ENCODE data around the gene TMEM26.

The TMEM26 gene

GRCh38 chr10:61458031-61458430, 4.8 kb upstream of the TMEM26 start:
- Histone ChIP-seq H3K4me3 (ENCODE audit: low read depth, low read length) (no peak overlapping the region), H3K4me1 (ENCODE audit: control insufficient read depth, insufficient read depth, low read length) (no peaks in the 10 kb centered on the region), H3K27ac (ENCODE audit: extremely low read depth, low read depth, low read length) (no peak overlapping the region), H3K36me3 (ENCODE audit: control insufficient read depth in 2 of 2, insufficient read depth in 1 of 2, low read length in 2 of 2) (no peaks in the 10 kb centered on the region), H3K9me3 (ENCODE audit: control insufficient read depth, insufficient read depth, low read depth, low read length) (no peaks in the 10 kb centered on the region)
- CTCF ChIA-PET: interaction anchor here (0.7 kb wide), 1 partner anchor 297 kb away, joined by 3 read pairs; no protein-coding TSS in a partner anchor
- POLR2A ChIA-PET: no interaction called here
- TF ChIP-seq ZNF248 (tag by site-specific recombination; IDR thresholded peaks at IDR 0.05): no peak
- TF ChIP-seq PRDM6 (tag by site-specific recombination; IDR thresholded peaks at IDR 0.05): no peak
- no peak for TF ChIP-seq MZF1 (tag by site-specific recombination; IDR thresholded peaks at IDR 0.05; ENCODE audit: borderline replicate concordance)
- no peak for TF ChIP-seq ZNF626 (tag by site-specific recombination; IDR thresholded peaks at IDR 0.05)
- no peak for TF ChIP-seq ZNF24 (tag by site-specific recombination; IDR thresholded peaks at IDR 0.05)
- no peak for TF ChIP-seq MYNN (tag by site-specific recombination; IDR thresholded peaks at IDR 0.05; ENCODE audit: borderline replicate concordance)
- no peak for TF ChIP-seq ZNF423 (tag by site-specific recombination; IDR thresholded peaks at IDR 0.05)
- TF ChIP-seq FEZF1 (tag by site-specific recombination; IDR thresholded peaks at IDR 0.05): no peak
- TF ChIP-seq ZNF398 (tag by site-specific recombination; IDR thresholded peaks at IDR 0.05): no peak
- TF ChIP-seq PRDM2 (tag by site-specific recombination; IDR thresholded peaks at IDR 0.05; ENCODE audit: borderline replicate concordance): no peak
- no peak for TF ChIP-seq WT1 (tag by site-specific recombination; IDR thresholded peaks at IDR 0.05)
- TF ChIP-seq ZNF175 (tag by site-specific recombination; IDR thresholded peaks at IDR 0.05): no peak
- TF ChIP-seq ZBTB21 (tag by site-specific recombination; IDR thresholded peaks at IDR 0.05): no peak
- TF ChIP-seq ZBTB7A (tag by site-specific recombination; IDR thresholded peaks at IDR 0.05; ENCODE audit: low read depth): no peak
- no peak for TF ChIP-seq CTCF (tag by site-specific recombination; IDR thresholded peaks at IDR 0.05)
- TF ChIP-seq ZNF585B (tag by site-specific recombination; IDR thresholded peaks at IDR 0.05): no peak
- no peak for TF ChIP-seq PRDM1 (tag by site-specific recombination; IDR thresholded peaks at IDR 0.05)
- no peak for TF ChIP-seq KLF16 (tag by site-specific recombination; IDR thresholded peaks at IDR 0.05)
- TF ChIP-seq ZNF629 (tag by site-specific recombination; IDR thresholded peaks at IDR 0.05): no peak
